LHCN-M2 (cell line): Measurements from ENCODE around the gene MBIP. TPM values are rescaled to one million over a fixed set of nuclear protein-coding genes. Genes with fewer than 3 reads are reported as not detected.

Experiments
- DNase-seq: peaks from one replicate; pipeline ENCODE4 v3.0.0-alpha.2; 2012; ENCODE audit warnings: low read depth
- total RNA-seq: library from RNA; depleted of rRNA; stranded (reverse); fragments of >200 nt; gene quantifications from 2 replicates; pipeline ENCODE4 v1.2.3, GENCODE V29; 2014

Gene MBIP
- total RNA-seq, 1 experiment from 2014 or later: 10.4 TPM

DNA sequence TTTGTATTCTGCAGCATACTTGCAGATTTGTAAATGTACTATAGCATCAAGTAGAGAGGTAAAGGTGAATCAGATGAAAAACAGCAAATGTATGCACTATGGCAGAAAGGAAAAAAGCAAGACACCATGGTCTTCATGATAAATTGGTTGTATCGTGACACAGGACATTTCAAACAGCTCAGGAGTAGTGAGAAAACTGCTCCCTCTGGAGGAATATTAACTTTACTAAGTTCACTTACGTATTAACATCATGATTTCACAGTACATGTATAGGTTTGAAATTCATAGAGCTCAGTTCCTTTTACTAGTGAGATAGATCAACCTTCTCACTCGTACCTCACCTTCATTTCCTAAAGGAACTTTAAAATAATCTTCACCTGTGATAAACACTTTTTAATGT, 6.5 kb downstream of the MBIP start:
- DNase-seq: no peak

DNA sequence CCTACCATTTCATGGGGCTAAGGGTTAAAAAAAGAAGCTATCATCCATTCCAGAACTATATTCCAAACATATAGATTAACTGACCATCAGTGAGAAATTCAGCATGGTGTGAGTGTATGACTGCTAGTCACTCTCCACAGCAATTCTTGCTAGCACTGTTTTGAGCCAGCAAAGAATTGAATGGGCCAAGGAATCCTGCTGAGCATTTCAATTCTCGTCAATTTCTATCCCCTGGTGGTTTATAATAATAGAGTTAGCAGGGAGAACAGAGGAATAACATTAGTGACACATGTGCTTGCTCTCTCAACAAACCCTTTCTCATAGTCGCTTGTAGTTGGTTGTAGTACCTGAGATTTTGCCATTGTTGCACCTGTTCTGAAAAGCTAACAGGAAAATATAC, 7.2 kb downstream of the MBIP start:
- DNase-seq: no peak

DNA sequence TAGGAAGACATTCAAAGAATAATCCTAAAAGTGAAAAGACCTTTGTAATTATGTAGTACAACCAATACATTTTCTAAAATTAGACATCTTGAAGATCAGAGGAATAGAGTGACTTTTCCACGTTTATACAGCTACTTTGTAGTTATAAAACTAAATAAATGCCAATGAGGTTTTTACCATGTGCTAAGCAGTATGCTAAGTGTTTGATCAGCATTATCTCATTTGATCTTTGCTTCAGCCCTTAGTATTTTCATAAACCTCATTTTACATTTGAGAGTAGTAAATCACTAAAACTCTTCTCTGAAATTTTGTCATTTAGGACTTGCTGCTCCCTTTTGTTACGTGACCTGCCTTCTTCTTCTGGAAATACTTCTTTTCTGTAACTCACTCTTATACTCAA, 13.6 kb downstream of the MBIP start:
- DNase-seq: no peak

DNA sequence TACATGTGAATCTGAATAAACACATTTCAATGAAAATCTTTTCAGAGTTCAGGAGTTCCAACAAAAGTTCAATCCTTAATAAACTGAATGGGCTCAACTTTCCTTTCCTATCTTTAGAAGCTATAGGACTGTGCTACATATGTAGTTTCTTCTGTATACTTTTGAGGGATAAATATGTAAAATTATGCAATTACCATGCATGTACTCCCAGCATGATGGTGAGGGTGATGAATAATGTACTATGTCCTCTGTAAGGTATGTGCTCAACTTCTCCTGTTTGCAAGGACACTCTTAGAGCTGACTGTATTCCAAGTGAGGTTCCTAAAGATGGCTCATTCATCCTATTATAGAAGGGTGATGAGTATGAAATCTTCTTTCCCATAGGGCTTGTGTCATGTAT, 15.5 kb downstream of the MBIP start:
- no peak for DNase-seq

DNA sequence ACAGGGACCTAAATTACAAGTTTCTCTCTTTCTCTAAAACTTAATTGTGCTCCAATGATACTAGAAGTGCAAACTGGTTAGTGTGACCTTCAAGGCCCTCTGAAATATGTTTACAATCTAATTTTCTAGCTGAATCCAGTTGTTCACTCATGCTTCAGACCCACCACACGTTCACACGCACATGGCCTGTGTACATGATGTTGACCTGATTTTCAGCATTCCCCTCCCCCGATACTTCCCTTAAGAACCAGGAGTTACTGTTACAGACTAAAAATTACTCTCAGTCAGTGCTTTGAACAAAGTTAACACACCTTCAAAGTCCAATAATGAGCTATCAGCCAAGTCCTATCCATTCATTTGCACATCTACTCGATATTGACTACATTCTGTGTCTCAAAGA, 16.5 kb downstream of the MBIP start:
- DNase-seq: no peak

DNA sequence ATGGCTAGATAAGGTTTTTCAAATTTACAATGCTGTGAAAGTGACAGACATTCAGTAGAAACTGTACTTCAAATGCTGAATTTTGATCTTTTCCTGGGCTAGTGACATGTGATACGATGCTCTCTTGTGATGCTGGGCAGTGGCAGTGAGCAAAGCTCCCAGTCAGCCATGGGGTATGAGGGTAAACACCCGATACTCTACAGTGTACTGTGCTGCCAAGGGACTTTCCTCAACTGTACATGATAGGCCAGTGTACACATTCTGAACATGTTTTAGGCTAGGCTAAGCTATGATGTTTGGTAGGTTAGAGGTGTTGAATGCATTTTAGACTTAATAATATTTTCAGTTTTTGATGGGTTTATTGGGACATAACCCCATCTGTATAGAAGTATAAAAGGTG, 17.6 kb downstream of the MBIP start:
- no peak for DNase-seq

DNA sequence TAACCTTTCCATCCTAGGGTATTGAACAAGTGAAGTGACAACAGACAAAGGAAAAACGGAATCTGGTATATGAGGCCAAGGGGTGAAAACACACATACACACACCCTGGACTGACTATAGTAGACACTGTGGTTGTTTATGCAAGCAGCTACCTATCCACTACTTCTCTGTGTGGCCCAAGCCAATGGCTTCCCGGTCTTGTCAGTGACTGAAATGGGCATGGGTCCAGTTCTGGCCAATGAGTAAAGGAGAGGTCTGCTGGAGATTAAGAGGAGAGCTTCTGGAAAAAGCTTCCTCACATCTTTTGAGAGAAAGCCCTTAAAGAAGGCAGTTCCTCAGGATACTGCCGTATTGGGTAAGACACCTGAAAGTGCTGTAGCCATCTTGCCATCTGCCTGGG, 19.3 kb downstream of the MBIP start:
- DNase-seq: no peak

DNA sequence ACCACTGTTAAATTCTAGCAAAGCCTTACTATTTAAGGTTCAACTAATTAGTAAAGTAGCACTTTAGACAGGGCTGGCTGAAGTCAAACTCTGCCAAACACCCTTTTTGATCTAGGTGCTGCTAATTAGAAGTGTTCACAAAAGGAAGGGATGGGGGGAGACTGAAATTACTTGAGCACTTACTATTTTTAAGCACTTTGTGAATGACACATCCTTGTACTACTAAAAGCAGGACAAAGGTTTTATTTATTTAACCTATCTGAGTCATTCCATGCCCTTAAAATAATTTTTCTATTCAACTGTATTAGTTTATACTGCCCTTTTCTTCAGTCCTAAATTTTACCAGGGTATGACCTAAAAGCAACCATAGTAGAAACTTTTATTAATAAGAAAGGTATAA, 20.1 kb downstream of the MBIP start:
- DNase-seq: peak; percentile 27

DNA sequence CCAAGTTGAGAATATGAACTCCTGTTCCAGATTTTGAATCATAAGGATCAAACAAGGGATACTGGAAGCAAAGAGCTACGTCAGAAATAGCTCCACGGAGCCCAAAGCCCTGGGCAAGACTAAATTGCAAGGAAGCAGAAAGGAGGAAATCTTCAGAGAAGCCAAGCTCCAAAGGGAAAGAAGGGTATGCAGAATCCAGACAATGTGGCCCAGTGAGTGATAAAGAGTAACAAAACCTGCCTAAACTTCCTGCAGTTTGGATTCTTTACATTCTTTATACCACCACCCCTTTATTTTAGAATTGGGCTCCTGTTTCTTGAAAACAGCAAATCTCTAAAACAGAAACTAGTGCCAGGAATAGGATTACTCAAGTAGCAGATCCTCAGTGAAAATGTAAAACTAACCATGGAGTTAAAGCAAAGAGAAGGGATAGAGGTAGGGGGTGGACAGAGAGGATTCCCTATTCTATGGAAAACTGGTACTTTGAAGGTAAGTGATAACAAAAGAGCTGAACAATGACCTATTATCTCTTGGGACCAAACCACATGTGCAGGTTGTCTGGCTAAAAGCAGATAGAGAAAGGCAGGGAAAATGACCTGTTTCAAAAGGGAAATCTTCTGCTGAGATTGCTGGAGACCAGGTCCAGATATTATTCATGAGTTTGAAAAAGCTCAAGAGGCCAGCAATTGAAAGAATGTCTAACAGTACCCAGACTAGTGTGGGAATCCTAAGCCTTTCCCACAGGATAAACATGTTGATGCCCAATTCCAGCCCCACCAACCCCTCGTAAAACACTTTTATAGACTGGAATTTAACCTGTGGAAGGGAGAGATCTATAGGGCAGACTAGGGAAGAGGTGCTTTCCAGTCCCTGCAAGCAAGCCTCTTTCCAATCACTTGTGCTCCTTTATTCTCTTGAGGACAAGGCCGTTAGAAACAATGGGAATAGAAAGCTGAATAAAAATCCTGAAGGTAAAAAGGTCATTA, 24.5 kb downstream of the MBIP start:
- no peak for DNase-seq

DNA sequence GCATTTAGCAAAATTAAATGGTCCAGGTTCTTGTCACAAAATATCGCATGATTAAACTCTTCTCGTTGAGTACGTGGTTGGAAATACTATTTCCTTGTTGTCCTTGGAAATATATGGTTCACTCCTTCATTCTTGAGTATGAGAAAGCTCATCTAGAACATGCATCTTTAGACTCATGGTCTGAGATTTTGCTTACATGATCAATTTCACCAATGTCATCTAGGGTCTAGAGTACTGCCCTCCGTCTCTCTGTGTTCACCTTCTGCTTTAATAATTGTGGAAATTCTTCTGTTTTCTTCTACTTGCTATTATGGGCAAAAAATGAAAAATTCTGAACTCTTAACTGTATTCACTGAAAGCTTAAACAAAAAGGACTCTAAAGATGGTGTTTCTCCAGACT, 25.9 kb downstream of the MBIP start:
- no peak for DNase-seq

DNA sequence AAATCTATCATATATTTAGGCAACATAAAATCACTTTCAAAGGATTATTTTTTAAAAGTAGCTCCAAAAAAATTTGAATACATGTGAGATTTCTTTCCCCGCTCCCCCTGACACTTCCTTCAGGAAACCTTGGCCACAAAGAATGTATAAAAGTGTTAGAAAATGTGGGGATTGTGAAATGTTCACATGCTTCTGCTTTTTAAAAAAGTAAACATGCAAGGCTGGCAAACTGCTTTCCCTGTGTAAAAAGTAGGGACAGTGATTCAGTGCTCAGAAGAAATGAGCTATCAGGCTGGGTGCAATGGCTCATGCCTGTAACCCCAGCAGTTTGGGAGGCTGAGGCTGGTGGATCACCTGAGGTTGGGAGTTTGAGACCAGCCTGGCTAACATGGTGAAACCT, 26.6 kb downstream of the MBIP start:
- peak; percentile 17 for DNase-seq

DNA sequence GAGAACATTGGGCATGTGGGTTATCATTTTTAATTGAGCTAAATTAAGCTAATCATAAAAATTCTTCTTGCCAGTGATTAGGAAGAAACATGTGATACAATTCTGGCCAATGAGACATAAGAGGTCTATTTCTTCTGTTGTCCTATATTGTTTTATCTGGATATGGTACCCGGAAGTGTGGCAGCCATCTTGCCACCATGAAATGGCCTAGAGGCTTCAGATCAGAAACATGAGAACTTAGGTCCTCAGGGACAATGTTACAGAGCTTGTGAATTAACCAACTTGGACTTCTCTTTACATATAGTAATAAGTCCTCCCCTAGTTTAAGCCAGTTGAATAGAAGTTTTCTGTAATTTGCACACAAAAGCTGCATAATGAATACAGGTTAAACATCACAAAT, 30.5 kb downstream of the MBIP start:
- DNase-seq: no peak

DNA sequence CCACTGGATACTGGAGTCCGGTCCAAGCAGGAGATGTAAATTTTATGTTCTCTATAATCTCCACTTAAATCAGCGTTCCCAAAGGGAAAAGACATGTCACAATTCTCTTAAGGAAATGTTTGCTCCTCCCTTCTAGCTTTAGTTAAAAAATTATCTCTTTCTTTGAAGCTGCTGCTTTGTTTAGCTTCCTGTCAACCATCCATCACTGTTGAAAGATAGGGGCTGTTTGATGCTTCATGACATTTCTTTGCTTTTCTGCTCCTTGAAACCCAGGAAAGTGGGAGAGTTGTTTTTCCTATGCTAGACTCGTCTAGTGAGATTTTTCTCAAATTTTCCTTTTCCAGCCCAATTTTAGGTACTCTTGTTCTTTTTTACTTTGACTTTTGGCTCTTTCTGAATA, 31.9 kb downstream of the MBIP start:
- no peak for DNase-seq

DNA sequence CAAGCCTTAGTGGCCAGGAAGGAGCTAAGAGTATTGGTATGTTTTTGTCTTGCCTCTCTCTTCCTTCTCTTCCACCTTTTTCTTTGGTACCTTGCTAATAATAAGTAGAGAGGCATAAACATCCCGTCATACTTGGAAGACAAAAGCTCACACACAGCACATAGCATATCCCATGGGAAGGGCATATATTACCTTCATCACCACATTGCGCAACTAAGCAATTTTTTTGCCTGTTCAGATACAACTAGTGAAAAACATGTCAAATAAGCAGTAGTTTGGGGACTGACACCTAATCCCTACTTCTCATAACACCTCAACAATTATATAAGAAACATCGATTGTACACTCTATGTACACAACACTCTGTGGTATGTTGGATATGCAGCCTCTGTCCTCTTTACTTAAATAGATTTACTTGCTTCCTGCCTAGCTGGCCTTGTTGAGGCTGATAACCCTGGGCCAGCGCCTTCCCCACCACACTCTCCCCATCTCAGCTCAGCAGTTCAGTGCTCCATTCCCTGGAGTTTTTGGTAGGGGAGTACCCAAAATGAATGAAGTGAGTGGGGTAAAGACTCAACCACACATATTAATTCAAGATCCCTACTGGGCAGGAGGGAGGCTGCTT, 35.4 kb downstream of the MBIP start:
- no peak for DNase-seq

DNA sequence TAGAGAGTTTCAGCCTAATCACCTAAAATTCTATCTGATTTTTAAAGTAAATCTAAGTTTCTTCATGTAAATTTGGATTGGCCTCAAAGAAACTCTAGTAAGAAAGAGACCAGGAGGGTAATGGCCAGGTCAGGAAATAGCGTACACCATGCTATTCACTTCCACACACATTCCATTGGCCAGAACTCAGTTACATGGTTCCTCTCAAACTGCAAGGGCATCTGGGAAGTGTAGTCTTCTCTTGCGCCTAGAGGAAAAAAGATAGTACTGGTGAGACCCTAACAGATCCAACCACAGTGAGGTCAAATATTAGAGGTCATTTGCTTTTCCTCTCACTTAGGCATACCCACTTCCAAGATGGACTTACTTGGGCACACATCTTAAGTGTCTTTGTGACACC, 39.1 kb downstream of the MBIP start:
- DNase-seq: no peak

DNA sequence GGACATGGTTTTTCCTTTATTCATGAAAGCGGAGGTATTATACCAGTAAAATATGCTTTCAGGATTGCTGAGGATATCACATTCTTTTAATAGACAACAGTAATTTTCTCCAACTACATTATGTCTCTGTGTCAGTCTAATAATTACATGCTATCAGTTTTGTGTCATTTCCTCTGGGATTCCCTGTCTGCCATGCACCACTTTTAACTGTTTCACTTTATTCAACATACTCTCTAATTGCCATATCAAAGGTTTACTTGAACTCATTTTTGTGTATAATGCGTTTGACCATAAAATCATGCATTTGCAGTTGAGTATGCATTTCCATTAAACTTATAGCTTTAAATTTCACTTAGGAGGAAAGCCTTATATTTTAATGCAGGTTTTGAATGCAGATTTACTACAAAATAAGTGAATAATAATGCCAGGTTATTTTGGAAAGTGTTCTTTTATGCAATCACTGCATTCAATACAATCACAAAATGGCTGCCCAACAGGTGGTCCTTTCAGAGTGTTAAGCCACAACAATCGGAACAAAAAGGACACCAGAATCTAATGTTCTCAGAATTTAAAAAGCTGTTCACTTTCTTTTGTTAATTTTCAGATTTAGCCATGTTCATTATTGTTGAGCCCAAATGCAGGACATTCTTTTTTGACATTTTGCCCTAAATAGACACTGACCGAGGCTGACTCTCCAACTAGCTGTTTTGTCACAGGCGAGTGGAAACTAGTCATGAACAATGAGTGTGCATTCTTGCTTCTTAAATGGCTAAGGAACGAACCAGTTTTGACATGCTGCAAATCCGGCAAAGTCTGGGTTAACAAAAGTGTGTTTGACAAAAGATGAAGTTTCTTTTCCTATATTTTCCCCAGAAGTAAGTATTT, 40.9 kb downstream of the MBIP start:
- no peak for DNase-seq

DNA sequence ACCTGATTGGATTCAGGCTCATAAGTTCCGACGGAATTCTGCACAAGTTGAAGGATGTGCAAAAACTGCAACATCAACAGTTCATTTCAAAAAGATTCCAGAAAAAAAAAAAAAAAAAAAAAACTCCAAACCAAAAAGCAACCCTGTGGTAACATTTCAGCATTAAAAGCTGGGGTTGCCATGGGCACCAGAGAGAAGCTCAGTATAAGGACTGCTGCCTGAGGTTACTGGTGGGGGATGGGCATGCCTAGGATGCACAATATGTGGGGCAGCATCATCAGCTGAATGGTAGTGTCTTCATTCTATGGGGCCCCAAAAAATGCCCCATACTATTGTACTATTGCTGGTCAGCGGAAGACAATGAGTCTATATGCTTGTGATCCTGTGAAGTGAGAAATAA, 44.7 kb downstream of the MBIP start:
- DNase-seq: no peak

DNA sequence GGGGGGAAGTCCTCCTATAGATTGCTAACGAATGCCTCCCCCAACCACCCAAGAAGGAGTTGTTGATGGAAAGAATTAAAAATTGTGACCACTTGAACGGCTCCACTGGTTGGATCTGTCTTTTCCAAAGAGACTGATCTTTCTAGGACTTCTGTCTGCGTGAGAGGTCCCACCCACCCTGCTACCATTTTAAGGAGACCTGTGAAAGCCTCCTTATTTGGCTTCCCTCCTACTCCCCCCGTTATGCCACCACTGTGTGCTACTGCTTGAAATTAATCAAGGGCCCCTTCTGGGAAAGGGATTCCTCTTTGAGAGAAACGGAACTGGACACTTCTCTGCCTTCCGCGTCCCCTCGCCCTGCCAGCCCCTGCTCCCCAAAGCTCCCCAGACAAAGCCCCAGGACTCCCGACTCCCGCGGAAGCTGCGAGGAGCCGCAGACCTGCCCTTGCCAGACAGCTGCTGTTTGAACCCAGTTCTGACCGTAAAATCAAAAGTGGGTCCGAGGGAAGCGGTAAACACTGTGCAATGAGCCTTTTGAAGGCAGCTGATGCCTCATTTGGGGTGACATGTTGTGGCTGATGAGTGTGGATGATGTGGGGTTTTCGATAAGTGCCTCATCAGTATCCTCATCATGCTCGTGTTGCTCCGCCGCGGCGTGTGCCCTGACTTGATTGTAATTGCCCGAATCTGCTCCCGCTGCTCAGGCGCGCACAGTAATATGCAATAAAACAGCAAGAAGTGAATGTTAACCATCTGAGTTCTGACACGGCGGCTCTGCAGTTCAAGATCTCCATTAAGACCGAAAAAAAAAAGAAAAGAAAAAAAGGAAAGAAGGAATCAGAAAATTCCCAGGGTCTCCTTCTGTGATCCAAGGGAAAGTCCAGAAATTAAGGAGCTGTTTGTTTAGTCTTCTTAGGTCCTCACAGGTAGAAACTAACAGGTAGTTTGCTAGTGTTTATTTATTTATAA, 48.2 kb downstream of the MBIP start:
- peak; percentile 2 for DNase-seq

DNA sequence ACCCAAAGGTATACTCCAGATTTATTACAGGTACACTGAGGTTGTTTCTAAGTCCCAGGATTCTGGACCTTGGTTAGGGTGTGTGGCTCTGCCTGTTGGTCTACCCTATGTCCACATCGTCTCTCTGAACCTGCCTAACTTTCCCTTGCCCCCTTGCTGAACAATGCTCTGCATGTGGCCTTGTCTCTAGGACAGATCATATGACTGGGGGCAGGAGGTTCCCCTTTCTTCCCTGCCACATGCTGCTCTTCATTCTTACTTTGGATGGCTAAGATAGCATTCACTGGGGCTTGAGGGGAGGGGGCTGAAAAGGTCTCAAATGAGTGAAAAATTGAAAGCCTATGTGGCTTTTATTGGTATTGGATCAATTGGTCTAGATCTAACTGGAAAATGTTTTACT, 49.2 kb downstream of the MBIP start:
- DNase-seq: no peak

DNA sequence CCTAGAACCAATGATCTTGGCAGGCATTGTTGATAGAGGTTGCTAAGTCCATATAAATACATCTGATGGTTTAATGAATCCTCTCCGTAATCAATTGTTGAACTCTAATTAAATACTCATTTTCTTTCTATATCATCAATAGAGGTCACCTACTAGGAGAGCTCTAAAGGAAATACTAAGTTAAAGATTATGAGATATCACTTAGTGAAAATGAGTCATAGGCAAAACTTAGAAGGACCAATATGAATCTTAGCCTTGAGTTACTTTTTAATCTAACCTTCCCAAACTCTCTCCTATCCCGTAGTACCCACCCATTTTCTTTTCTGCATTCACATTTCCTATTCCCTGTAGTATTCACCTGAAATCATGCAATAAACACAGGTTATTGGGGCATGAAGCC, 50.2 kb downstream of the MBIP start:
- no peak for DNase-seq

DNA sequence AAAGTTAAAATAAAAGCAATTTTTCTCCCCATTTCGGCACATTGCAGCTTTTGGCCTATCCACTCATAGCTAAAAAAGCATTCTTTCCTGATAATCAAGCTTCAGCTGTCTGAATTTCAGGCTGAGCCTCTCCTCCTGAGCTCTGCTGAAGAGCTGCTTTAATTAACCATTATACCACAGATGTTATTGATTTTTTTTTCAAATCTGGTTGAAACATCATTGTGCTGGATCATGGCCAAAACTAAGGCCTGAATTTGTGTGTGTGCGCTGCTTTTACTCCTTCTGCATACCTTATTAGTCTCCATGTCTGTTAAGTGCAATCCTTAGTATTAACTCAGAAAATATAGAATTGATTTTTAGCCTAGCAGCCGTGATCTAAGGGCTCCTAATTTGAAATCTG, 52.3 kb downstream of the MBIP start:
- no peak for DNase-seq
